ENCODE measurements around the gene CTCF. TPM values are rescaled to one million over a fixed set of nuclear protein-coding genes. Genes with fewer than 3 reads are reported as not detected.

The CTCF gene
- total RNA-seq, 4 donors from 2014 or later: 41.0 to 49.9 (median 44.2) TPM

- intact Hi-C loops (cut with DNase I; ENCODE audit: low total_unique reads): no loop called here
- 95 to 96% methylated on average over 7 of the region's 7 CpGs for WGBS, 2 donors
- no peak for TF ChIP-seq CTCF (IDR thresholded peaks at IDR 0.05)
- TF ChIP-seq POLR2A (IDR thresholded peaks at IDR 0.05): no peak
- no peak for DNase-seq (ENCODE audit: low spot score in 2 of 2)
- no peak overlapping the region for H3K4me3 ChIP-seq (ENCODE audit: low read depth, poor library complexity, severe bottlenecking)
Observed at GRCh38 chr16:67675999-67676398, 113.7 kb downstream of the CTCF start.

GRCh38 chr16:67676516-67676915 lies 114.2 kb downstream of the CTCF start:
- DNase-seq (ENCODE audit: low spot score in 2 of 2): no peak
- no peak for TF ChIP-seq CTCF (IDR thresholded peaks at IDR 0.05)
- TF ChIP-seq POLR2A (IDR thresholded peaks at IDR 0.05): no peak
- H3K4me3 ChIP-seq (ENCODE audit: low read depth, poor library complexity, severe bottlenecking): no peak overlapping the region
- WGBS, 2 donors: 48 to 59% methylated on average over 4 of the region's 4 CpGs
- intact Hi-C loops (cut with DNase I; ENCODE audit: low total_unique reads): no loop called here

- DNase-seq (ENCODE audit: low spot score in 2 of 2): no peak
- 47 to 54% methylated on average over 8 of the region's 8 CpGs for WGBS, 2 donors
- H3K4me3 ChIP-seq (ENCODE audit: low read depth, poor library complexity, severe bottlenecking): no peak overlapping the region
- intact Hi-C loops (cut with DNase I; ENCODE audit: low total_unique reads): no loop called here
- TF ChIP-seq CTCF (IDR thresholded peaks at IDR 0.05) (no peak), POLR2A (IDR thresholded peaks at IDR 0.05) (no peak)
Observed at GRCh38 chr16:67676939-67677338, 114.6 kb downstream of the CTCF start.

- no peak for TF ChIP-seq POLR2A (IDR thresholded peaks at IDR 0.05)
- no peak for TF ChIP-seq CTCF (IDR thresholded peaks at IDR 0.05)
- WGBS, 2 donors: 80 to 92% methylated on average over 1 of the region's 1 CpG
- no peak for DNase-seq (ENCODE audit: low spot score in 2 of 2)
Observed at GRCh38 chr16:67677712-67678111, 115.4 kb downstream of the CTCF start.

GRCh38 chr16:67678354-67679023 lies 116.2 kb downstream of the CTCF start:
- intact Hi-C loops (cut with DNase I; ENCODE audit: low total_unique reads): no loop called here
- DNase-seq (ENCODE audit: low spot score in 2 of 2): no peak
- WGBS, 2 donors: 66 to 80% methylated on average over 12 of the region's 12 CpGs
- no peak overlapping the region for H3K4me3 ChIP-seq (ENCODE audit: low read depth, poor library complexity, severe bottlenecking)
- TF ChIP-seq CTCF (IDR thresholded peaks at IDR 0.05) (no peak), POLR2A (IDR thresholded peaks at IDR 0.05) (no peak)

More at GRCh38 chr16:67677712-67678111, 115.4 kb downstream of the CTCF start:
- intact Hi-C loops (cut with DNase I; ENCODE audit: low total_unique reads): no loop called here
- H3K4me3 ChIP-seq (ENCODE audit: low read depth, poor library complexity, severe bottlenecking): no peak overlapping the region

Measured in lower leg skin (tissue), 4 donors.